GM12873 (cell line): ENCODE data around the gene MINAR2.

Experiments used
- CTCF ChIP-seq: IDR thresholded peaks from 2 replicates; pipeline ENCODE4 v1.5.1; 2012; ENCODE audit warnings: low read depth, mild to moderate bottlenecking, moderate library complexity, low read length, control low read depth; ENCODE audit not compliant: insufficient read depth; ENCODE audit errors: missing control alignments

Gene MINAR2

GRCh38 chr5:129781594-129781993 lies 33.7 kb downstream of the MINAR2 start:
- TF ChIP-seq CTCF = no peak

DNA sequence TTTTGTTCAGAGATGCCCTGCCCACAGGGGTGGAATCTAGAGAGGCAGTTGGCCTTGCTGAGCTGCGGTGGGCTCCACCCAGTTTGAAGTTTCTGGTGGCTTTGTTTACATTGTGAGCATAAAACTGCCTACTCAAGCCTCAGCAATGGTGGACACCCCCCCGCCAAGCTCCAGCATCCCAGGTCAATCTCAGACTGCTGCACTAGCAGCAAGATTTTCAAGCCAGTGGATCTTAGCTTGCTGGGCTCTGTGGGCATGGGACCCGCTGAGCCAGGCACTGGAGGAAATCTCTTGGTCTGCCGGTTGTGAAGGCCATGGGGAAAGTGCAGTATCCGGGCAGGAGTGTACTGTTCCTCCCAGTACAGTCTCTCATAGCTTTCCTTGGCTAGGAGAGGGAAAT lies 55.5 kb downstream of the MINAR2 start:
- no peak for TF ChIP-seq CTCF

GRCh38 chr5:129804705-129805104 lies 56.8 kb downstream of the MINAR2 start:
- no peak for TF ChIP-seq CTCF

DNA sequence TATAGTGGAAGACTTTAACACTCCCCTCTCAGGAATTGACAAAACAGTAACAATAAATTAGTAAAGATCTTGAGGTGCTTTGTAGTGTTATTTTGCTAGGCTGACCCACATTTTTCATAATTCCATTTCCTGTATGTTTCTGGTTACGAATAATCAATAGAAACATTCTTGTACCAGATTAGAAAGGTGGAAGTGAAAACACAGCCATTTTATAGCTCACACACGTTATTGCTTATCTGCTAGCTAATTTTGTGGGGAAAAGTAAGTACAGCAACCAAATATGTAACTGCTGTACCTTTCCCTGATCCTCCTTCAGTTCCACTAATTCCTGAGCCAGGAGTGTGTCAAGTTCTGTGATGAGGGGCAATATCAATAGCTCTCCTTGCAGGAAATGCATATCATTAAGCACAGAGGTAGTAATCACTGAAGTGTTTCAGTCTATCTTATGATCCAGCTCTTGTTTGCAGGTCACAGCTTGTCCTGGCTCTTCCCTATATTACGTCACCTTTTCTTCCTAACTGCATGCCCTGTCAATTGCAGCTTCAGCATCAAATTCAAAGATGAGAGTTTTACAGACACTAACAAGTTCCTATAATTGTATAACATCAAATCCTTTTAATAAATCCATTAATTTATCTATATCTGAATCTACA lies 59.4 kb downstream of the MINAR2 start:
- no peak for TF ChIP-seq CTCF
